ENCODE measurements around the gene CRYBB1. TPM values are rescaled to one million over a fixed set of nuclear protein-coding genes. Genes with fewer than 3 reads are reported as not detected.

CRYBB1 gene
- total RNA-seq, 2 experiments from 2014 or later, result not detected

- intact Hi-C loops (cut with micrococcal nuclease), result no loop called here
- DNase-seq, result no peak
- Mint-ChIP-seq H3K4me1 (ENCODE audit: low read depth) (peaks cover 11% of the 10 kb centered on the region), H3K27me3 (no peaks in the 10 kb centered on the region), H3K4me3 (no peak overlapping the region), H3K36me3 (ENCODE audit: low read depth) (no peaks in the 10 kb centered on the region), H3K27ac (no peak overlapping the region), H3K9me3 (no peaks in the 10 kb centered on the region)
- ChIA-PET POLR2A (interaction anchor here (2.0 kb wide), 1 partner anchor 13 kb away, joined by 7 read pairs; no protein-coding TSS in a partner anchor), CTCF (interaction anchor here (1.1 to 1.3 kb wide), 5 partner anchors 11 to 142 kb away, joined by 3 to 4 read pairs (median 3); no protein-coding TSS in a partner anchor)
- TF ChIP-seq CTCF (IDR thresholded peaks at IDR 0.05), result no peak
- no peak for ATAC-seq
Measured at GRCh38 chr22:26623984-26624383, 6.2 kb upstream of the CRYBB1 start.

- DNase-seq, result no peak
- H3K27ac Mint-ChIP-seq, result no peak within 1 kb of the TSS
- H3K27me3 Mint-ChIP-seq, result no peaks in the 10 kb centered on the region
- ChIA-PET POLR2A (interaction anchor here (1.2 kb wide), 1 partner anchor 12 kb away, joined by 3 read pairs; no protein-coding TSS in a partner anchor), CTCF (interaction anchor here (0.9 kb wide), 1 partner anchor 44 kb away, joined by 3 read pairs; no protein-coding TSS in a partner anchor)
- TF ChIP-seq CTCF (IDR thresholded peaks at IDR 0.05), result no peak
- peaks cover 8% of the 10 kb centered on the region for H3K4me1 Mint-ChIP-seq (ENCODE audit: low read depth)
- ATAC-seq, result no peak
- H3K36me3 Mint-ChIP-seq (ENCODE audit: low read depth), result no peaks in the 10 kb centered on the region
- no peaks in the 10 kb centered on the region for H3K9me3 Mint-ChIP-seq
- intact Hi-C loops (cut with micrococcal nuclease), result no loop called here
- H3K4me3 Mint-ChIP-seq, result no peak within 1 kb of the TSS
Measured at GRCh38 chr22:26621663-26622062, 3.8 kb upstream of the CRYBB1 start, which contains the start of gene CRYBA4. CRYBA4 (plus strand) TSS chr22:26621963; CDS start chr22:26622597, 634 bp downstream.

- Mint-ChIP-seq H3K4me3 (no peak overlapping the region), H3K4me1 (ENCODE audit: low read depth) (peaks cover 10% of the 10 kb centered on the region), H3K36me3 (ENCODE audit: low read depth) (no peaks in the 10 kb centered on the region), H3K9me3 (no peaks in the 10 kb centered on the region), H3K27ac (no peak overlapping the region), H3K27me3 (no peaks in the 10 kb centered on the region)
- DNase-seq (no peak), ATAC-seq (no peak)
- intact Hi-C loops (cut with micrococcal nuclease), result no loop called here
- no peak for TF ChIP-seq CTCF (IDR thresholded peaks at IDR 0.05)
- ChIA-PET CTCF (no interaction called here), POLR2A (no interaction called here)
Measured at GRCh38 chr22:26620197-26620596, 2.4 kb upstream of the CRYBB1 start.

- ATAC-seq (no peak), DNase-seq (no peak)
- intact Hi-C loops (cut with micrococcal nuclease), result no loop called here
- Mint-ChIP-seq H3K9me3 (no peaks in the 10 kb centered on the region), H3K36me3 (ENCODE audit: low read depth) (no peaks in the 10 kb centered on the region), H3K27ac (no peak overlapping the region), H3K27me3 (no peaks in the 10 kb centered on the region), H3K4me3 (no peak overlapping the region), H3K4me1 (ENCODE audit: low read depth) (peaks cover 12% of the 10 kb centered on the region)
- POLR2A ChIA-PET, result no interaction called here
- CTCF ChIA-PET, result no interaction called here
- no peak for TF ChIP-seq CTCF (IDR thresholded peaks at IDR 0.05)
Measured at GRCh38 chr22:26619510-26619909, 1.7 kb upstream of the CRYBB1 start.

- Mint-ChIP-seq H3K27me3 (no peaks in the 10 kb centered on the region), H3K27ac (no peak overlapping the region), H3K9me3 (no peaks in the 10 kb centered on the region), H3K36me3 (ENCODE audit: low read depth) (no peaks in the 10 kb centered on the region), H3K4me3 (no peak overlapping the region), H3K4me1 (ENCODE audit: low read depth) (peaks cover 12% of the 10 kb centered on the region)
- DNase-seq, result no peak
- TF ChIP-seq CTCF (IDR thresholded peaks at IDR 0.05), result no peak
- CTCF ChIA-PET, result no interaction called here
- intact Hi-C loops (cut with micrococcal nuclease), result no loop called here
- POLR2A ChIA-PET, result interaction anchor here (1.1 kb wide), 1 partner anchor 21 kb away, joined by 3 read pairs; no protein-coding TSS in a partner anchor
- no peak for ATAC-seq
Measured at GRCh38 chr22:26618455-26618854, 628 bp upstream of the CRYBB1 start.

Measured in activated CD8-positive, alpha-beta T cell treated with anti-CD3 and anti-CD28 coated beads for 36 hours (primary cell).